Testis (tissue), 3 donors: ENCODE results near the gene SHISA2. TPM values are rescaled to one million over a fixed set of nuclear protein-coding genes. Genes with fewer than 3 reads are reported as not detected.

Experiments used
- DNase-seq: peaks from one replicate; pipeline ENCODE4 v3.0.0-alpha.2; 2019
- H3K27ac ChIP-seq, 2 donors: fragments of 200-600 bp; sonication (generic); one replicate each; pipeline ENCODE4 v1.5.1; 2019
- H3K27me3 ChIP-seq: fragments of 200-600 bp; sonication (generic); one replicate; pipeline ENCODE4 v1.5.1; 2019
- H3K36me3 ChIP-seq: fragments of 200-600 bp; sonication (generic); one replicate; pipeline ENCODE4 v1.5.1; 2017; ENCODE audit warnings: low read depth; ENCODE audit errors: missing control alignments
- H3K4me1 ChIP-seq: fragments of 200-600 bp; sonication (generic); one replicate; pipeline ENCODE4 v1.5.1; 2019
- H3K4me3 ChIP-seq, 2 donors: fragments of 200-600 bp; sonication (generic); one replicate each; pipeline ENCODE4 v1.5.1; 2017 to 2019
- H3K9me3 ChIP-seq: fragments of 200-600 bp; sonication (generic); one replicate; pipeline ENCODE4 v1.5.1; 2017
- POLR2A ChIP-seq: fragments of 450-650 bp; IDR thresholded peaks from one replicate; pipeline ENCODE4 v1.6.1; 2017; ENCODE audit warnings: antibody characterized with exemption, mild to moderate bottlenecking, moderate library complexity
- WGBS, 2 donors: methylation state at CpG; one replicate each; pipeline ENCODE4 v1.1.5; 2018; 5-methylcytosine and 5-hydroxymethylcytosine counted together
- intact Hi-C: fragments of 100-400 bp; cut with DNase I; formaldehyde crosslinking; loops from one replicate; pipeline ENCODE4 v1.15.1; 2023; ENCODE audit warnings: low total_unique reads
- polyA plus RNA-seq: library from polyadenylated mRNA; stranded (reverse); fragments of 350-450 nt; fragmentation: Illumina TruSeq; extraction: RNeasy Lipid Tissue Mini Kit (QIAGEN cat#74804); gene quantifications from one replicate; pipeline ENCODE4 v1.2.3, GENCODE V29; 2014; ENCODE audit warnings: low read depth, low replicate concordance; ENCODE audit not compliant: insufficient read depth
- total RNA-seq, 2 donors: library from RNA; depleted of rRNA; stranded (reverse); fragments of >200 nt; gene quantifications; one replicate each; pipeline ENCODE4 v1.2.3, GENCODE V29; 2016
- TF ChIP-seq, protein P1 (sequence below), 3 experiments: fragments of 450-650 bp in 2 of 3; fragments of 200-600 bp in 1 of 3; sonication (generic) in 1 of 3; IDR thresholded peaks; one replicate each; pipeline ENCODE4 v1.5.1; 2016 to 2019; ENCODE audit warnings: antibody characterized with exemption in 3 of 3, mild to moderate bottlenecking in 2 of 3, moderate library complexity in 1 of 3

The SHISA2 gene
- total and polyA plus RNA-seq, 3 donors from 2014 or later: 2.7 to 20.6 (median 8.2) TPM

DNA sequence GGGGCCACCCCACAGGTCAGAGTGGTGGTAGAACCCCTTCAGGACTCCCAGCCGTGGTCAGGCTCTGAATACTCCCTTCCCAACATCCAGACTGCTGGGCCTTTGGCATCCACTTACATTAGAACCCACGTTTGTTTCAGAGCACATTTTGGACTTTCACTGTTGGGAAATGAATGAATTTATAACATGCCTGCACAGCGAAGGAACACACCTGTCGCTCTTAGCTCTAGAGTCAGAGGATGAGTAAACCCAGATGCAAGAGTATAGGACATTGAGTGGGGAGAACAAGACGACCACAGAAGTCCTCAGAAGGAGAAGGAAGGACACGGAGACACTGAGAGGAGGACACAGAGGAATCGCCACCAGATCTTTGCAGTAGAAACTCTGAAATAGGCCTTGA lies 30.9 kb downstream of the SHISA2 start:
- Histone ChIP-seq H3K9me3 (no peaks in the 10 kb centered on the region), H3K36me3 (no peaks in the 10 kb centered on the region), H3K27ac (no peak overlapping the region), H3K4me1 (peaks cover 33% of the 10 kb centered on the region), H3K4me3 (no peak overlapping the region), H3K27me3 (no peaks in the 10 kb centered on the region)
- no peak for DNase-seq
- intact Hi-C loops: no loop called here
- 90 to 91% methylated on average over 7 of the region's 7 CpGs for WGBS, 2 donors
- TF ChIP-seq, protein P1, sequence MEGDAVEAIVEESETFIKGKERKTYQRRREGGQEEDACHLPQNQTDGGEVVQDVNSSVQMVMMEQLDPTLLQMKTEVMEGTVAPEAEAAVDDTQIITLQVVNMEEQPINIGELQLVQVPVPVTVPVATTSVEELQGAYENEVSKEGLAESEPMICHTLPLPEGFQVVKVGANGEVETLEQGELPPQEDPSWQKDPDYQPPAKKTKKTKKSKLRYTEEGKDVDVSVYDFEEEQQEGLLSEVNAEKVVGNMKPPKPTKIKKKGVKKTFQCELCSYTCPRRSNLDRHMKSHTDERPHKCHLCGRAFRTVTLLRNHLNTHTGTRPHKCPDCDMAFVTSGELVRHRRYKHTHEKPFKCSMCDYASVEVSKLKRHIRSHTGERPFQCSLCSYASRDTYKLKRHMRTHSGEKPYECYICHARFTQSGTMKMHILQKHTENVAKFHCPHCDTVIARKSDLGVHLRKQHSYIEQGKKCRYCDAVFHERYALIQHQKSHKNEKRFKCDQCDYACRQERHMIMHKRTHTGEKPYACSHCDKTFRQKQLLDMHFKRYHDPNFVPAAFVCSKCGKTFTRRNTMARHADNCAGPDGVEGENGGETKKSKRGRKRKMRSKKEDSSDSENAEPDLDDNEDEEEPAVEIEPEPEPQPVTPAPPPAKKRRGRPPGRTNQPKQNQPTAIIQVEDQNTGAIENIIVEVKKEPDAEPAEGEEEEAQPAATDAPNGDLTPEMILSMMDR (IDR thresholded peaks at IDR 0.05): no peak
- no peak for TF ChIP-seq POLR2A

DNA sequence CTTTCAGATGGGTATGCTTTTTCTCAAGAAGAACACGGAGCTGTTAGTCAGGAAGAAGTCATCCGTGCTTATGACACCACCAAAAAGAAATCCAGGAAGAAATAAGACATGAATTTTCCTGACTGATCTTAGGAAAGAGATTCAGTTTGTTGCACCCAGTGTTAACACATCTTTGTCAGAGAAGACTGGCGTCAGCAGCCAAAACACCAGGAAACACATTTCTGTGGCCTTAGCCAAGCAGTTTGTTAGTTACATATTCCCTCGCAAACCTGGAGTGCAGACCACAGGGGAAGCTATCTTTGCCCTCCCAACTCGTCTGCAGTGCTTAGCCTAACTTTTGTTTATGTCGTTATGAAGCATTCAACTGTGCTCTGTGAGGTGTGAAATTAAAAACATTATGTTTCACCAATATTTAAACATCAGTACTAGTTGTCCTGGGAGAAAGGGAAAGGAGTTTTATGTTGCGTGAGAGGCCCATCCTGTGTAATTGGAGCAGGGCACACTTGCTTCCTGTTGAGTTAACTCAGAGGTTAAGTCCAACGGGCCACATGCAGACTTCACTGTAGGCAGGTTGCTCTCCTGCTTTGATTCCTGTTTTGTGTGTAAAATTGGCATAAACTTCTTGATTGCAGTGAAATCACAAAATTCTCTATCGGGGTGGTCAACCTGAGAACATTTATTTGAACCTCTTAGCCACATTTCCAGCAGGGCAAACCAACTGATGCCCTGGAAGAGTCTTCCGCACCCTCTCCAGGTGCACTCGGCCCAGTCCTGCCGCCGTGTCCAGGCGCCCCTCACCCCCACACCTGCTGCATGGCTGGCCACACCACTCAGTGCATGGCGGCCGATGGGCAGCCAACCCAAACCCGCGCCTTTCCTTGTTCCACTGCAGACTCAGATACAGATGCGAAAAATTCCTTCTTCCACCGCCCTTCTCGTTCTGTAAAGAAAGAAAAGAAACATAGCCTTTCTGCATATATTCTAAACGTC lies 31.6 kb downstream of the SHISA2 start:
- Histone ChIP-seq H3K9me3 (no peaks in the 10 kb centered on the region), H3K36me3 (no peaks in the 10 kb centered on the region), H3K27ac (no peak overlapping the region), H3K4me3 (no peak overlapping the region), H3K27me3 (no peaks in the 10 kb centered on the region), H3K4me1 (peaks cover 33% of the 10 kb centered on the region)
- intact Hi-C loops: no loop called here
- DNase-seq: no peak
- TF ChIP-seq, protein P1 (IDR thresholded peaks at IDR 0.05): no peak
- no peak for TF ChIP-seq POLR2A
- 80 to 84% methylated on average over 22 of the region's 22 CpGs for WGBS, 2 donors

DNA sequence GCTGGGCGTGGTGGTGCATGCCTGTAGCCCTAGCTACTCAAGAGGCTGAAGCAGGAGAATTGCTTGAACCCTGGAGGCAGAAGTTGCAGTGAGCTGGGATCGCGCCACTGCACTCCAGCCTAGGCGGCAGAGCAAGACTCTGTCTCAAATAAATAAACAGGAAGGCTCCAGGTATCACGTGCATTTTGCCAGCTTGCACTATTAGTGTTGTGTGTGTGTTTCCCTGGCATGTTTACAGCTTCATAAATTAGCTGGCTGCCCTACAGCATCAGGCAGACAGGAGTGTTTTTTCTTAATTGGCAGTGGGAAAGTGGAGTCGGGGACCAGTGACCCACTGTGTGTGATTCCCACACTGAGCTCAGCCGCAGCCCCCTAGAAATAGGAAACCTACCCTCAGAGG lies 32.6 kb downstream of the SHISA2 start:
- H3K4me3 ChIP-seq: no peak overlapping the region
- H3K27ac ChIP-seq: no peak overlapping the region
- H3K9me3 ChIP-seq: no peaks in the 10 kb centered on the region
- no peak for DNase-seq
- H3K27me3 ChIP-seq: no peaks in the 10 kb centered on the region
- TF ChIP-seq POLR2A: no peak
- TF ChIP-seq, protein P1 (IDR thresholded peaks at IDR 0.05): no peak
- H3K36me3 ChIP-seq: no peaks in the 10 kb centered on the region
- 88 to 92% methylated on average over 7 of the region's 7 CpGs for WGBS, 2 donors
- H3K4me1 ChIP-seq: peaks cover 30% of the 10 kb centered on the region
- intact Hi-C loops: no loop called here

DNA sequence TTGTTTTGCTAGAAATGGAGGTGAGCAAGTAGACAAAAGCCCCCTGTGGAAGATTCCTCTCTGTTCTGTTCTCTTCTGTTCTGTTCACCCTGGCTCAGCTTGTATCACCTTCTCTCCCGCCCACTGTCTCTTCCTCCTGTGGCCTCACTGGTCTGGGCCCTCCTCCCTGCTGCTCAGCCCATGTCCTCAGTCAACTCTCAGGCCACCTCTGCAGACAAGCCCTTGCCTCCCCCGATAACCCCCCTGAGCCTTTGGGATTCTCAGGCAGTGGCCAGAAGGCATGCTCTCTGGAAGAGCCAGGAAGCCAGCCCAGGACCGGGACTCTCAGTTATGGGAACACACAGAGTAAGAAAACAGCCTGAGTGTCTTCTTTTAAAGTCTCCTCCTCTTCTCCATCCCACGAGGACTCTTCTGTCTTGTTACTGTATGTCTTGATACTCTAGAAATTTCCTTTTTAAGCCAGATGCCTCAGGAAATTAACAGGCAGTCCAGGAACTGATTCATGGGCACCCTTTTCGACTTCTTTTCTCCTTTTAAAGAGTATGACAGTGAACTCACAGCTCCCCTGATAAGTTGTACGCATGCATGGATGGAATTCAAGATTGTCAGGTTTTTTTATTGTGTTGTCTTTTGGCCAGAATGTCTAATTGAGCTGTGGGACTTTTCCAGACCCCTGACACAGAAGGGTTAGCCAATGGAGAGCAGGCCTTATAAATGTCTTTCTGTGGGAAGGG lies 33.7 kb downstream of the SHISA2 start:
- Histone ChIP-seq H3K4me1 (peaks cover 27% of the 10 kb centered on the region), H3K27me3 (no peaks in the 10 kb centered on the region), H3K36me3 (no peaks in the 10 kb centered on the region), H3K27ac (peak overlapping the region in 1 of 2 donors; percentile 64), H3K9me3 (no peaks in the 10 kb centered on the region), H3K4me3 (no peak overlapping the region)
- DNase-seq: peak; percentile 35
- no peak for TF ChIP-seq POLR2A
- TF ChIP-seq, protein P1 (IDR thresholded peaks at IDR 0.05): no peak
- intact Hi-C loops: no loop called here
- 37 to 38% methylated on average over 6 of the region's 6 CpGs for WGBS, 2 donors
